Fibroblast of skin of abdomen (primary cell): ENCODE results near the gene CLCN3.
"Not testable (repeated sequence)": the region's sequence is repeated elsewhere in the genome, so short reads cannot be mapped to it uniquely, and the experiment has no call there.

ENCODE experiments used
- DNase-seq: peaks from one replicate; pipeline ENCODE4 v3.0.0-alpha.2; 2013

Gene CLCN3

GRCh38 chr4:169658196-169658595 is 37.8 kb downstream of the CLCN3 start:
- DNase-seq: no peak

- no peak for DNase-seq
These were observed 38.8 kb downstream of the CLCN3 start for GRCh38 chr4:169658975-169659715.

GRCh38 chr4:169659716-169660670 is 39.6 kb downstream of the CLCN3 start:
- DNase-seq: peak; percentile 98

- no peak for DNase-seq
These were observed 40.6 kb downstream of the CLCN3 start for GRCh38 chr4:169660929-169661328.

- no peak for DNase-seq
These were observed 41.4 kb downstream of the CLCN3 start for GRCh38 chr4:169661761-169662160.

GRCh38 chr4:169662206-169662605 is 41.8 kb downstream of the CLCN3 start:
- DNase-seq: no peak

- DNase-seq: no peak
These were observed 43.0 kb downstream of the CLCN3 start for GRCh38 chr4:169663402-169663801.

- peak; percentile 17 for DNase-seq
These were observed 43.5 kb downstream of the CLCN3 start for GRCh38 chr4:169663831-169664230.

GRCh38 chr4:169664615-169665014 is 44.2 kb downstream of the CLCN3 start:
- DNase-seq: peak; percentile 55

- no peak for DNase-seq
These were observed 44.8 kb downstream of the CLCN3 start for GRCh38 chr4:169665046-169665737.

GRCh38 chr4:169668069-169668721 is 47.8 kb downstream of the CLCN3 start:
- no peak for DNase-seq

- DNase-seq: no peak
These were observed 55.4 kb downstream of the CLCN3 start for GRCh38 chr4:169675825-169676224.

GRCh38 chr4:169677150-169677748 is 56.9 kb downstream of the CLCN3 start:
- no peak for DNase-seq

- DNase-seq: not testable (repeated sequence)
These were observed 58.1 kb downstream of the CLCN3 start for GRCh38 chr4:169678486-169678885.

GRCh38 chr4:169678951-169679591 is 58.7 kb downstream of the CLCN3 start:
- DNase-seq: not testable (repeated sequence)

- peak; percentile 66 for DNase-seq
These were observed 62.1 kb downstream of the CLCN3 start for GRCh38 chr4:169682372-169683047.

GRCh38 chr4:169689681-169690080 is 69.3 kb downstream of the CLCN3 start:
- no peak for DNase-seq

GRCh38 chr4:169690787-169691186 is 70.4 kb downstream of the CLCN3 start:
- no peak for DNase-seq

- no peak for DNase-seq
These were observed 78.0 kb downstream of the CLCN3 start for GRCh38 chr4:169698331-169698730.

- DNase-seq: no peak
These were observed 87.7 kb downstream of the CLCN3 start for GRCh38 chr4:169707958-169708643.
